Measurements from ENCODE around the gene IRS2. TPM values are rescaled to one million over a fixed set of nuclear protein-coding genes. Genes with fewer than 3 reads are reported as not detected.

The IRS2 gene
- total RNA-seq, 1 experiment from 2014 or later = 2.3 TPM

GRCh38 chr13:109803825-109804224 is 17.4 kb upstream of the IRS2 start:
- no peak for DNase-seq (ENCODE audit: low spot score)

- no peak for DNase-seq (ENCODE audit: low spot score)
Measured at GRCh38 chr13:109802936-109803335, 16.6 kb upstream of the IRS2 start.

GRCh38 chr13:109795011-109795410 is 8.6 kb upstream of the IRS2 start:
- DNase-seq (ENCODE audit: low spot score) = no peak

GRCh38 chr13:109794095-109794494 is 7.7 kb upstream of the IRS2 start:
- DNase-seq (ENCODE audit: low spot score) = no peak

GRCh38 chr13:109792416-109793059 is 6.2 kb upstream of the IRS2 start:
- DNase-seq (ENCODE audit: low spot score) = no peak

GRCh38 chr13:109790942-109791605 is 4.7 kb upstream of the IRS2 start:
- DNase-seq (ENCODE audit: low spot score) = peak; percentile 55

- DNase-seq (ENCODE audit: low spot score) = no peak
Measured at GRCh38 chr13:109790086-109790485, 3.7 kb upstream of the IRS2 start.

- no peak for DNase-seq (ENCODE audit: low spot score)
Measured at GRCh38 chr13:109789262-109789661, 2.9 kb upstream of the IRS2 start.

- no peak for DNase-seq (ENCODE audit: low spot score)
Measured at GRCh38 chr13:109788372-109789111, 2.2 kb upstream of the IRS2 start.

- DNase-seq (ENCODE audit: low spot score) = peak; percentile 53
Measured at GRCh38 chr13:109787135-109787954, 962 bp upstream of the IRS2 start.

- no peak for DNase-seq (ENCODE audit: low spot score)
Measured at GRCh38 chr13:109785892-109786450, 412 bp downstream of the IRS2 start.

- DNase-seq (ENCODE audit: low spot score) = no peak
Measured at GRCh38 chr13:109785141-109785891, 1.1 kb downstream of the IRS2 start.

GRCh38 chr13:109784590-109785140 is 1.7 kb downstream of the IRS2 start:
- DNase-seq (ENCODE audit: low spot score) = no peak

GRCh38 chr13:109783815-109784589 is 2.4 kb downstream of the IRS2 start:
- DNase-seq (ENCODE audit: low spot score) = no peak

- DNase-seq (ENCODE audit: low spot score) = no peak
Measured at GRCh38 chr13:109783447-109783814, 3.0 kb downstream of the IRS2 start.

- no peak for DNase-seq (ENCODE audit: low spot score)
Measured at GRCh38 chr13:109782823-109783431, 3.5 kb downstream of the IRS2 start.

- no peak for DNase-seq (ENCODE audit: low spot score)
Measured at GRCh38 chr13:109782066-109782822, 4.1 kb downstream of the IRS2 start.

GRCh38 chr13:109781384-109782065 is 4.9 kb downstream of the IRS2 start:
- no peak for DNase-seq (ENCODE audit: low spot score)

Measured in A172 (cell line).